CD4-positive, alpha-beta T cell (primary cell): ENCODE results near the gene ALDH8A1. TPM values are rescaled to one million over a fixed set of nuclear protein-coding genes. Genes with fewer than 3 reads are reported as not detected.

Experiments
- ATAC-seq: fragments of 200-7000 bp; cut with Tn5 transposase; one replicate; pipeline ENCODE4 v1.10.0; 2022; ENCODE audit warnings: mild to moderate bottlenecking; ENCODE audit not compliant: poor library complexity
- CTCF ChIA-PET: fragments of 350-600 bp; sonication (Branson Sonifier 250); formaldehyde crosslinking; loops from one replicate; lab custom pipeline; 2021; ENCODE audit warnings: antibody characterized with exemption, inconsistent platforms; lab: Charles Lee
- POLR2A ChIA-PET: fragments of 350-600 bp; sonication (Branson Sonifier 250); formaldehyde crosslinking; loops from one replicate; lab custom pipeline; 2021; ENCODE audit warnings: antibody characterized with exemption, inconsistent platforms; lab: Charles Lee
- DNase-seq, 14 experiments: peaks; one replicate each; pipeline ENCODE4 v3.0.0-alpha.2; 2013 to 2020; ENCODE audit warnings: mixed read lengths in 2 of 14
- H3K27ac ChIP-seq, 2 donors: one replicate each; pipeline versions ENCODE4 v1.5.1 to v1.7.0; 2013; ENCODE audit warnings: low read length in 2 of 2, low read depth in 1 of 2, mild to moderate bottlenecking in 1 of 2
- H3K27me3 ChIP-seq, 2 experiments: 1 replicate in 1 of 2; 2 replicates in 1 of 2; pipeline versions ENCODE4 v1.6.1 to v1.7.0; 2013; ENCODE audit warnings: low read length in 2 of 2, control low read depth in 1 of 2, mild to moderate bottlenecking in 1 of 2, moderate library complexity in 1 of 2; ENCODE audit not compliant: insufficient read depth in 2 of 2, control insufficient read depth in 1 of 2
- H3K36me3 ChIP-seq: one replicate; pipeline ENCODE4 v1.6.1; 2013; ENCODE audit warnings: low read length, control low read depth; ENCODE audit not compliant: insufficient read depth
- H3K4me1 ChIP-seq: one replicate; pipeline ENCODE4 v1.6.1; 2013; ENCODE audit warnings: low read length, control low read depth; ENCODE audit not compliant: insufficient read depth
- H3K4me3 ChIP-seq: one replicate; pipeline ENCODE4 v1.5.1; 2013; ENCODE audit warnings: mild to moderate bottlenecking, low read length, moderate library complexity
- H3K9me3 ChIP-seq, 2 experiments: 1 replicate in 1 of 2; 2 replicates in 1 of 2; pipeline versions ENCODE4 v1.6.1 to v1.7.0; 2013; ENCODE audit warnings: low read length in 2 of 2, mild to moderate bottlenecking in 2 of 2, control low read depth in 1 of 2, moderate library complexity in 1 of 2; ENCODE audit not compliant: control insufficient read depth in 1 of 2, insufficient read depth in 1 of 2
- H3K27ac Mint-ChIP-seq: one replicate; pipeline ENCODE4 v1.8.0; 2020; ENCODE audit warnings: mixed read lengths
- H3K27me3 Mint-ChIP-seq: one replicate; pipeline ENCODE4 v1.8.0; 2021; ENCODE audit warnings: mixed read lengths
- H3K36me3 Mint-ChIP-seq: one replicate; pipeline ENCODE4 v1.8.0; 2021; ENCODE audit warnings: low read depth, mixed read lengths
- H3K4me1 Mint-ChIP-seq: one replicate; pipeline ENCODE4 v1.8.0; 2021; ENCODE audit warnings: low read depth, mixed read lengths
- H3K4me3 Mint-ChIP-seq: one replicate; pipeline ENCODE4 v1.8.0; 2020; ENCODE audit warnings: mild to moderate bottlenecking, mixed read lengths
- H3K9me3 Mint-ChIP-seq: one replicate; pipeline ENCODE4 v1.8.0; 2020; ENCODE audit warnings: mixed read lengths
- CTCF ChIP-seq: fragments of 200-600 bp; IDR thresholded peaks from one replicate; pipeline ENCODE4 v1.8.0; 2022; ENCODE audit warnings: antibody characterized with exemption, mild to moderate bottlenecking
- intact Hi-C, 2 experiments: fragments of 100-400 bp; cut with DNase I in 1 of 2; cut with micrococcal nuclease in 1 of 2; formaldehyde crosslinking; loops; one replicate each; pipeline versions ENCODE4 v1.15.1 to v1.9.0; 2023 to 2025; cut with DNase I, micrococcal nuclease
- total RNA-seq, 174 experiments: library from RNA in 2 of 174; stranded (reverse) in 2 of 174; gene quantifications; one replicate each; pipeline ENCODE4 v1.2.3 and lab custom pipeline; 2021 to 2026

Gene ALDH8A1
- total RNA-seq, 2 experiments from 2014 or later = 1.4 to 1.6 TPM

DNA sequence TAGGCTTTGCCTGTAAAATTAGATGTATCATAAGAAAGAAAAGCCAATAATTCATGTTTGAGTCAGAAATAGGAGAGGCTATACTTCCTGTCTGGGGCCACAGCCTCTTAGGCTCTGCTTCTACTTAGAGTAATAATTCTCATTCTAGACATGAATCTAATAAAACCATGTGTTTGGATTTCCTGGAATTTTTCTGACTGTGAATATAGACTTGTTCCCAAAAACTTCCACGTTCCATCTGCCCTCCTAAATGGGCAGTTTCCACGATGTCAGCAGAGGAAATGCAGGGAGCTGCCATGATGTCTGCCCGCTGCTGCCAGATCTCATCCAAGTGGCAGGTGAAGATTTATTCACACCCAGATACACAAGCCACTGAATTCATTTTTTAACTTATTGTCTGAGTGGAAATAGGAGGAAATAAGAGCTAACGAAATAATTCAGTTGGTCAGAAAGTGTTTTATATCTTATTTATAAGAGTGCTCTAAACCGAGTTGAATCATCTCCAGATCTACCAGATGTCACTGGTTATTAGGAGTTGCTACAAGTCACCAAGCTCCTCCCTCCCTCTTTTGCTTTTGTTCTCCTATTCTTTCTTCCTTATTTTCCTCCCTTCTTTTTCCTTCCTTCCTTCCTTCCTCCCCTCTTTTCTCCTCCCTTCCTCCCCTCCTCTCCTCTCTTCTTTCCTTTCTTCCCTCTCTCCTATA is 69.3 kb downstream of the ALDH8A1 start:
- Histone ChIP-seq H3K4me1 (no peaks in the 10 kb centered on the region), H3K36me3 (no peaks in the 10 kb centered on the region), H3K27me3 (peaks cover 0 to 4% of the 10 kb centered on the region in 2 experiments), H3K27ac (no peak overlapping the region), H3K9me3 (no peaks in the 10 kb centered on the region), H3K4me3 (no peak overlapping the region)
- intact Hi-C loops = loop anchor here (1.0 to 5.0 kb wide), 3 partner anchors 708 to 768 kb away; no protein-coding TSS in a partner anchor
- Mint-ChIP-seq H3K4me3 (no peak overlapping the region), H3K36me3 (no peaks in the 10 kb centered on the region), H3K27me3 (peaks cover 19% of the 10 kb centered on the region), H3K4me1 (no peaks in the 10 kb centered on the region), H3K9me3 (no peaks in the 10 kb centered on the region), H3K27ac (no peak overlapping the region)
- ChIA-PET CTCF (interaction anchor here (0.9 kb wide), 1 partner anchor 239 kb away, joined by 3 read pairs; no protein-coding TSS in a partner anchor), POLR2A (no interaction called here)
- ATAC-seq (no peak), DNase-seq (no peak)
- TF ChIP-seq CTCF = no peak

DNA sequence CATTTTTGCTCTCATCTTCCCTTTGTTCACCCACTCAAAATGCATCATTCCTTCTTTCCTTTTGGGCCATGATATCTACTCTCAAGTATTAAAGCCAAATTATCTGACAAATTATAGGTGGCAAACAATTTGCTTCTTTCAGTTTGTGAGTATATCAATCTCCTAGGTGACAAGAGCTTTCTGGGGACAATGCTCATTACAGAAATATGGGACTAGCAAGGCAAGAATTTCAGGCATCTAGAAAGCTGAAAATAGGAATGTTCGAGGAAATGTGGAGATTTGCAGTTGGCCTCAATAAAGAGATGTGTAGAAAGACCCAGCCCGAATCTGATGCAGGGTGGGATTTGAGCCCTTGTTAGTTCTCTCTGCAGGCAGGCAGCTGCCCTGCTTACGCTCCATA is 71.8 kb downstream of the ALDH8A1 start:
- ATAC-seq = no peak
- H3K4me3 Mint-ChIP-seq = no peak overlapping the region
- peaks cover 13% of the 10 kb centered on the region for H3K4me1 Mint-ChIP-seq
- Histone ChIP-seq H3K36me3 (no peaks in the 10 kb centered on the region), H3K4me1 (peaks cover 10% of the 10 kb centered on the region), H3K27me3 (peaks cover 0 to 4% of the 10 kb centered on the region in 2 experiments), H3K9me3 (peaks cover 0 to 6% of the 10 kb centered on the region in 2 experiments), H3K27ac (no peak overlapping the region), H3K4me3 (no peak overlapping the region)
- no peak overlapping the region for H3K27ac Mint-ChIP-seq
- DNase-seq = no peak
- POLR2A ChIA-PET = no interaction called here
- no peaks in the 10 kb centered on the region for H3K9me3 Mint-ChIP-seq
- CTCF ChIA-PET = no interaction called here
- TF ChIP-seq CTCF = no peak
- peaks cover 8% of the 10 kb centered on the region for H3K27me3 Mint-ChIP-seq
- intact Hi-C loops = no loop called here
- peaks cover 3% of the 10 kb centered on the region for H3K36me3 Mint-ChIP-seq

GRCh38 chr6:134875367-134875766 is 74.5 kb downstream of the ALDH8A1 start:
- CTCF ChIA-PET = no interaction called here
- no peak for DNase-seq
- H3K27ac Mint-ChIP-seq = no peak overlapping the region

More at GRCh38 chr6:134875367-134875766, 74.5 kb downstream of the ALDH8A1 start:
- TF ChIP-seq CTCF = no peak
- H3K4me1 Mint-ChIP-seq = peaks cover 22% of the 10 kb centered on the region
- peaks cover 3% of the 10 kb centered on the region for H3K36me3 Mint-ChIP-seq
- H3K9me3 Mint-ChIP-seq = no peaks in the 10 kb centered on the region
- POLR2A ChIA-PET = no interaction called here
- H3K27ac ChIP-seq = no peak overlapping the region
- peaks cover 14% of the 10 kb centered on the region for H3K4me1 ChIP-seq
- peaks cover 0 to 6% of the 10 kb centered on the region in 2 experiments for H3K9me3 ChIP-seq
- no peaks in the 10 kb centered on the region for H3K36me3 ChIP-seq
- no peaks in the 10 kb centered on the region for H3K27me3 Mint-ChIP-seq
- no peak for ATAC-seq
- intact Hi-C loops = no loop called here
- no peak overlapping the region for H3K4me3 Mint-ChIP-seq
- H3K4me3 ChIP-seq = no peak overlapping the region
- no peaks in the 10 kb centered on the region for H3K27me3 ChIP-seq
